K562 (cell line): Measurements from ENCODE around the gene P4HTM. TPM values are rescaled to one million over a fixed set of nuclear protein-coding genes. Genes with fewer than 3 reads are reported as not detected.

ENCODE experiments used
- ATAC-seq: fragments of 200-7000 bp; cut with Tn5 transposase; 3 replicates; pipeline ENCODE4 v1.9.1; 2020; ENCODE audit warnings: moderate library complexity
- BruUV-seq: library from RNA; stranded (reverse); fragments of 400-500 nt; replicated peaks from 2 replicates; lab custom pipeline; 2021; lab: Mats Ljungman, UMichigan
- CTCF ChIA-PET: fragments of 300-600 bp; formaldehyde crosslinking; extraction: SDS; loops from one replicate; lab custom pipeline; 2021; ENCODE audit warnings: low intra/inter-chr PET ratio; lab: Yijun Ruan, JAX
- POLR2A ChIA-PET: fragments of 300-600, 350-650 bp; sonication (Branson Sonifier 250); formaldehyde crosslinking; extraction: SDS; loops from one replicate; lab custom pipeline; 2021; ENCODE audit warnings: antibody characterized with exemption, inconsistent platforms; lab: Yijun Ruan, JAX
- DNase-seq, 4 experiments: peaks; one replicate each; pipeline versions ENCODE4 v3.0.0 to v3.0.0-alpha.2; 2011 to 2018; ENCODE audit warnings: low spot score in 3 of 4, mixed read lengths in 3 of 4; ENCODE audit errors: extremely low read depth in 1 of 4
- FAIRE-seq: peaks from 2 replicates; lab custom pipeline; 2011; peaks lifted over from hg19 to GRCh38; lab: Jason Lieb, UNC
- H2AFZ ChIP-seq: 2 replicates; pipeline ENCODE4 v1.6.0; 2011; ENCODE audit warnings: low read depth, low read length, control low read depth, inconsistent platforms
- H3K27ac ChIP-seq: fragments of 200-600 bp; 3 replicates; pipeline ENCODE4 v1.8.0; 2011; ENCODE audit warnings: low read depth, mild to moderate bottlenecking, control low read depth, inconsistent platforms, low read length, moderate library complexity, mixed read lengths; ENCODE audit errors: extremely low read depth
- H3K27me3 ChIP-seq, 2 experiments: fragments of 300-600 bp in 1 of 2; 2 replicates in 1 of 2; 3 replicates in 1 of 2; pipeline versions ENCODE4 v1.6.0 to v1.8.0; 2011; ENCODE audit warnings: inconsistent platforms in 2 of 2, low read length in 2 of 2, mild to moderate bottlenecking in 1 of 2, mixed read lengths in 1 of 2, moderate library complexity in 1 of 2; ENCODE audit not compliant: control insufficient read depth in 2 of 2, insufficient read depth in 2 of 2
- H3K36me3 ChIP-seq: fragments of 300-600 bp; 3 replicates; pipeline ENCODE4 v1.8.0; 2011; ENCODE audit warnings: mild to moderate bottlenecking, low read length, inconsistent platforms; ENCODE audit not compliant: control insufficient read depth, insufficient read depth
- H3K4me1 ChIP-seq, 2 experiments: fragments of 200-600 bp in 1 of 2; replicated peaks in 1 of 2; 2 replicates in 1 of 2; 3 replicates in 1 of 2; pipeline versions ENCODE4 v1.5.1 to v1.8.0; 2011; ENCODE audit warnings: inconsistent platforms in 2 of 2, low read length in 2 of 2, mild to moderate bottlenecking in 1 of 2, mixed read lengths in 1 of 2, moderate library complexity in 1 of 2; ENCODE audit not compliant: control insufficient read depth in 2 of 2, insufficient read depth in 2 of 2
- H3K4me2 ChIP-seq: 2 replicates; pipeline ENCODE4 v1.6.1; 2011; ENCODE audit warnings: low read length, control low read depth, inconsistent platforms, mixed read lengths; ENCODE audit not compliant: insufficient read depth
- H3K4me3 ChIP-seq: fragments of 200-600 bp; sonication (generic), shearing (Covaris generic); 2 replicates; pipeline ENCODE4 v1.5.1; 2016; ENCODE audit warnings: control low read depth, inconsistent platforms
- H3K79me2 ChIP-seq: fragments of 200-600 bp; 3 replicates; pipeline ENCODE4 v1.8.0; 2011; ENCODE audit warnings: low read length, inconsistent platforms; ENCODE audit not compliant: control insufficient read depth, insufficient read depth
- H3K9ac ChIP-seq, 2 experiments: 2 replicates each; pipeline versions ENCODE4 v1.6.0 to v1.6.1; 2011; ENCODE audit warnings: low read depth in 2 of 2, low read length in 2 of 2, control low read depth in 1 of 2, inconsistent platforms in 1 of 2, mild to moderate bottlenecking in 1 of 2, mixed read lengths in 1 of 2; ENCODE audit not compliant: insufficient read depth in 1 of 2
- H3K9me1 ChIP-seq: one replicate; pipeline ENCODE4 v1.6.0; 2011; ENCODE audit warnings: inconsistent platforms, mild to moderate bottlenecking, low read length, moderate library complexity; ENCODE audit not compliant: control insufficient read depth, insufficient read depth
- H3K9me3 ChIP-seq: replicated peaks from 2 replicates; pipeline ENCODE4 v1.5.1; 2011; ENCODE audit warnings: low read depth, low read length, inconsistent platforms; ENCODE audit not compliant: control insufficient read depth, insufficient read depth
- H4K20me1 ChIP-seq: replicated peaks from 2 replicates; pipeline ENCODE4 v1.6.1; 2011; ENCODE audit warnings: low read length, inconsistent platforms, mixed read lengths; ENCODE audit not compliant: control insufficient read depth, insufficient read depth
- EHMT2 ChIP-seq: fragments of 450-650 bp; IDR thresholded peaks from 2 replicates; pipeline ENCODE4 v1.6.1; 2018; ENCODE audit warnings: antibody characterized with exemption
- HIVEP1 ChIP-seq: fragments of 250-450 bp; sonication (Bioruptor Pico); IDR thresholded peaks from 2 replicates; pipeline ENCODE4 v1.4.0; 2020; ENCODE audit warnings: mild to moderate bottlenecking
- HNRNPL ChIP-seq: fragments of 200-400 bp; formaldehyde crosslinking; IDR thresholded peaks from 2 replicates; pipeline ENCODE4 v1.6.1; 2017; ENCODE audit warnings: low read depth, mild to moderate bottlenecking, low read length
- HNRNPUL1 ChIP-seq: fragments of 200-400 bp; formaldehyde crosslinking; IDR thresholded peaks from 2 replicates; pipeline ENCODE4 v1.6.1; 2017; ENCODE audit warnings: low read length
- KLF10 ChIP-seq: fragments of 250-450 bp; sonication (Bioruptor Pico); IDR thresholded peaks from 2 replicates; pipeline ENCODE4 v1.6.1; 2021; ENCODE audit warnings: matching md5 sums
- MAZ ChIP-seq, 2 experiments: fragments of 450-650 bp in 1 of 2; sonication (generic) in 1 of 2; formaldehyde crosslinking; IDR thresholded peaks in 1 of 2; conservative IDR thresholded peaks in 1 of 2; 2 replicates each; pipeline versions ENCODE4 v1.4.0 to v1.5.0; 2020; ENCODE audit warnings: mild to moderate bottlenecking in 1 of 2, missing genetic modification reagents in 1 of 2
- POLR3A ChIP-seq: IDR thresholded peaks from 2 replicates; pipeline ENCODE4 v1.6.1; 2011; ENCODE audit warnings: borderline replicate concordance, mild to moderate bottlenecking, moderate library complexity; ENCODE audit not compliant: insufficient read length, insufficient read depth; ENCODE audit errors: extremely low read depth
- SMARCA5 ChIP-seq: fragments of 450-650 bp; IDR thresholded peaks from 2 replicates; pipeline ENCODE4 v1.6.1; 2016
- TSHZ1 ChIP-seq: fragments of 250-450 bp; sonication (Bioruptor Pico); IDR thresholded peaks from 2 replicates; pipeline ENCODE4 v1.4.0; 2020; ENCODE audit warnings: mild to moderate bottlenecking, moderate library complexity
- ZNF12 ChIP-seq: sonication (generic); formaldehyde crosslinking; IDR thresholded peaks from 2 replicates; pipeline ENCODE4 v1.4.0; 2020; ENCODE audit warnings: mild to moderate bottlenecking, missing genetic modification reagents
- ZNF444 ChIP-seq: fragments of 250-450 bp; sonication (Bioruptor Pico); IDR thresholded peaks from 2 replicates; pipeline ENCODE4 v1.4.0; 2020; ENCODE audit warnings: mild to moderate bottlenecking, moderate library complexity
- ZNF764 ChIP-seq: fragments of 250-450 bp; sonication (Bioruptor Pico); IDR thresholded peaks from 2 replicates; pipeline ENCODE4 v1.4.0; 2020; ENCODE audit warnings: low read depth, mild to moderate bottlenecking, moderate library complexity
- ZNF77 ChIP-seq: fragments of 250-450 bp; sonication (Bioruptor Pico); IDR thresholded peaks from 2 replicates; pipeline ENCODE4 v1.5.0; 2020
- WGBS: fragments of 100-300 bp; shearing (Covaris generic); methylation state at CpG from one replicate; pipeline ENCODE4 v1.1.6; 2016; ENCODE audit warnings: low coverage, mixed read lengths; ENCODE audit not compliant: insufficient coverage; ENCODE audit errors: missing lambda C conversion rate; 5-methylcytosine and 5-hydroxymethylcytosine counted together
- in situ Hi-C: fragments of 300-500 bp; cut with MboI; formaldehyde crosslinking; loops from 4 replicates; pipeline ENCODE4 v1.15.0; 2018; ENCODE audit warnings: inconsistent platforms, mixed read lengths
- intact Hi-C: fragments of 100-400 bp; cut with micrococcal nuclease; formaldehyde crosslinking; loops from 2 replicates; pipeline ENCODE4 v1.14.2; 2022
- polyA plus RNA-seq, 8 experiments: library from polyadenylated mRNA; depleted of rRNA in 4 of 8; stranded (reverse) in 5 of 8; unstranded in 3 of 8; fragments of >200 nt; fragmentation: Nextera tagmentation in 2 of 8; fragmentation: Illumina TruSeq in 1 of 8; extraction: Ambion mirVana in 2 of 8; extraction: Trizol in 1 of 8; gene quantifications; 2 replicates each; pipeline versions ENCODE4 v1.2.1 to v1.2.3, GENCODE V29; 2011 to 2014; ENCODE audit warnings: inconsistent platforms in 1 of 8, missing spikeins in 1 of 8
- total RNA-seq, 7 experiments: library from RNA; depleted of rRNA in 6 of 7; stranded (reverse); fragments of >200 nt in 6 of 7; fragmentation: Illumina TruSeq in 2 of 7; extraction: Trizol in 2 of 7; gene quantifications; 2 replicates each; pipeline versions ENCODE4 v1.2.1 to v1.2.3, GENCODE V29; 2011 to 2021; ENCODE audit warnings: low replicate concordance in 1 of 7

The P4HTM gene
- total and polyA plus RNA-seq, 9 of the 15 experiments (the other 6 are each of a cell fraction or from before 2014, with no cell fraction given): 0.09 to 0.66 (median 0.25) TPM; not detected in 2

DNA sequence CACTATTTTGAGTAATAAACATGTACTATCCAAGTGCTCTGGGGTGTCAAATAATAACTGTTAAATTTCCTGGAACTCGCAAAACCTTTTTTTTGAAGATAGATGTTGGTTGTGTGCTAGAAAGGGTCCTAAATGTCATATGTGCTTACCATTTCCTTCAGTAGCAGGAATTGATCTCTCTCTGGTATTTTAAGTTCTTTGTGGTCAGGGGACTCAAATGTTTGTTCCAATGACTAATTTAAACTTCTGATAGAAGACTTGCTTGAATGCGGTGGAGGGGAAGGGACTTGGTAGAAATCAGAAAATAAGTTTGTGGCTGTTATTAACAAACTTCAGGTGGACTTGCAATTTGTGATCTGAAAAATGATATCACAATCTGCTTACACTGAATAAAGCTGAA, 44.6 kb upstream of the P4HTM start (continued):
- no peak for TF ChIP-seq TSHZ1 (CRISPR knock-in tag)
- TF ChIP-seq ZNF12 (CRISPR knock-in tag): no peak
- no peak for TF ChIP-seq ZNF764 (CRISPR knock-in tag)

- Histone ChIP-seq H2AFZ (no peak overlapping the region), H3K4me2 (no peak overlapping the region), H4K20me1 (no peaks in the 10 kb centered on the region), H3K9me1 (no peaks in the 10 kb centered on the region), H3K27me3 (no peaks in the 10 kb centered on the region), H3K9me3 (no peaks in the 10 kb centered on the region), H3K36me3 (peaks cover 32% of the 10 kb centered on the region), H3K4me3 (no peak overlapping the region), H3K79me2 (peaks cover 65% of the 10 kb centered on the region), H3K9ac (no peak overlapping the region), H3K27ac (no peak overlapping the region), H3K4me1 (peaks cover 0 to 3% of the 10 kb centered on the region in 2 experiments; a peak in 1 of 5 replicates)
- ATAC-seq: no peak
- FAIRE-seq: no peak
- intact Hi-C loops (no loop called here), in situ Hi-C loops (no loop called here)
- CTCF ChIA-PET: no interaction called here
- POLR2A ChIA-PET: interaction anchor here (1.0 kb wide), 2 partner anchors 14 to 84 kb away, joined by 3 read pairs; no protein-coding TSS in a partner anchor
- WGBS: 94% methylated on average over 4 of the region's 4 CpGs
- no peak for DNase-seq
- BruUV-seq: no TSS peak
- TF ChIP-seq HNRNPL: no peak
- no peak for TF ChIP-seq ZNF77 (CRISPR knock-in tag)
- no peak for TF ChIP-seq HIVEP1
- TF ChIP-seq KLF10 (CRISPR knock-in tag): no peak
- no peak for TF ChIP-seq POLR3A
- TF ChIP-seq SMARCA5: no peak
- no peak for TF ChIP-seq HNRNPUL1
- no peak for TF ChIP-seq EHMT2
- no peak for TF ChIP-seq ZNF444 (CRISPR knock-in tag)
- no peak for TF ChIP-seq MAZ (CRISPR knock-in tag; conservative IDR thresholded peaks at IDR 0.05 in 1 of 2, IDR thresholded peaks at IDR 0.05 in 1 of 2)
These were observed 44.0 kb upstream of the P4HTM start for GRCh38 chr3:48945891-48946549.
